Ovary (tissue), 9 donors: ENCODE measurements around the gene TPSD1. TPM values are rescaled to one million over a fixed set of nuclear protein-coding genes. Genes with fewer than 3 reads are reported as not detected.

Experiments used
- DNase-seq, 5 donors: peaks; one replicate each; pipeline ENCODE4 v3.0.0-alpha.2; 2019 to 2020
- H3K27ac ChIP-seq, 2 donors: fragments of 200-600 bp; one replicate each; pipeline versions ENCODE4 v1.5.1 to v1.8.0; 2019 to 2022
- H3K27me3 ChIP-seq: fragments of 200-600 bp; one replicate; pipeline ENCODE4 v1.8.0; 2022
- H3K36me3 ChIP-seq: fragments of 200-600 bp; sonication (generic); one replicate; pipeline ENCODE4 v1.5.1; 2019
- H3K4me1 ChIP-seq: one replicate; pipeline ENCODE4 v1.8.1; 2013; ENCODE audit warnings: mild to moderate bottlenecking, moderate library complexity; ENCODE audit not compliant: insufficient read depth
- H3K4me3 ChIP-seq: fragments of 200-600 bp; sonication (generic); one replicate; pipeline ENCODE4 v1.5.1; 2017
- H3K9me3 ChIP-seq, 2 donors: fragments of 200-600 bp in 1 of 2; sonication (generic) in 1 of 2; one replicate each; pipeline versions ENCODE4 v1.5.1 to v1.8.1; 2013 to 2019; ENCODE audit warnings: mild to moderate bottlenecking in 1 of 2, moderate library complexity in 1 of 2
- CTCF ChIP-seq, 3 donors: fragments of 450-650 bp in 2 of 3; fragments of 200-600 bp in 1 of 3; IDR thresholded peaks; one replicate each; pipeline versions ENCODE4 v1.5.1 to v1.8.0; 2016 to 2022; ENCODE audit warnings: antibody characterized with exemption in 3 of 3, mild to moderate bottlenecking in 1 of 3
- EP300 ChIP-seq: sonication (generic); formaldehyde crosslinking; IDR thresholded peaks from one replicate; pipeline ENCODE4 v1.6.1; 2017; ENCODE audit warnings: antibody characterized with exemption
- POLR2A ChIP-seq: fragments of 450-650 bp; IDR thresholded peaks from one replicate; pipeline ENCODE4 v1.6.1; 2017; ENCODE audit warnings: antibody characterized with exemption, mild to moderate bottlenecking, moderate library complexity
- WGBS, 3 donors: extraction: QIAGEN DNeasy Blood & Tissue Kit in 1 of 3; methylation state at CpG; one replicate each; pipeline versions ENCODE4 v1.1.5 to v1.1.7; 2013 to 2017; 5-methylcytosine and 5-hydroxymethylcytosine counted together
- intact Hi-C, 4 donors: fragments of 100-400 bp; cut with DNase I; formaldehyde crosslinking; loops; one replicate each; pipeline versions ENCODE4 v1.11.0 to v1.15.1; 2022 to 2023
- polyA plus RNA-seq, 2 donors: library from polyadenylated mRNA; stranded (reverse); fragments of 200-250 nt in 1 of 2; fragments of 350-450 nt in 1 of 2; fragmentation: Illumina TruSeq in 1 of 2; extraction: RNeasy Lipid Tissue Mini Kit (QIAGEN cat#74804) in 1 of 2; gene quantifications; one replicate each; pipeline ENCODE4 v1.2.3, GENCODE V29; 2013 to 2014
- total RNA-seq, 7 donors: library from RNA; depleted of rRNA in 2 of 7; stranded (reverse); fragments of >200 nt in 2 of 7; fragmentation: NEBNext Ultra II Directional in 3 of 7; extraction: Animal tissue kit (Norgen Biotek cat#: 25700) in 3 of 7; gene quantifications; one replicate each; pipeline versions ENCODE4 v1.1.0 to v1.2.4, GENCODE V29; 2016 to 2023
- donor health status: DM: no; HTN: no; CAD: no; lungs with moderate emphysema.
- donor health status: DM: no; HTN: no; CAD: no.
- donor health status: Bipolar disorder and iron deficiency.
- donor health status: DM: yes; HTN: yes; CAD: no.
- donor health status: DM: no; HTN: no; CAD: no.
- donor health status: DM: yes; HTN: yes; CAD: no.

TPSD1 gene
- total and polyA plus RNA-seq, 9 donors, result 0.23 to 0.69 (median 0.60) TPM; not detected in 5

- no peaks in the 10 kb centered on the region for H3K27me3 ChIP-seq
- no peaks in the 10 kb centered on the region for H3K9me3 ChIP-seq
- TF ChIP-seq CTCF (IDR thresholded peaks at IDR 0.05), result no peak
- TF ChIP-seq POLR2A, result no peak
- no peak for TF ChIP-seq EP300
- no peaks in the 10 kb centered on the region for H3K4me1 ChIP-seq
- DNase-seq, result no peak
- 72 to 84% (median 79%) methylated on average over 5 to 9 of the region's 9 CpGs for WGBS, 3 donors
- H3K27ac ChIP-seq, result no peak overlapping the region
- intact Hi-C loops, result no loop called here
- no peak overlapping the region for H3K4me3 ChIP-seq
- no peaks in the 10 kb centered on the region for H3K36me3 ChIP-seq
Measured at GRCh38 chr16:1262846-1263221, 7.0 kb downstream of the TPSD1 start.

- H3K27me3 ChIP-seq, result no peaks in the 10 kb centered on the region
- H3K36me3 ChIP-seq, result no peaks in the 10 kb centered on the region
- intact Hi-C loops, result no loop called here
- no peak for TF ChIP-seq EP300
- TF ChIP-seq CTCF (IDR thresholded peaks at IDR 0.05), result no peak
- no peak for TF ChIP-seq POLR2A
- no peaks in the 10 kb centered on the region for H3K9me3 ChIP-seq
- H3K4me3 ChIP-seq, result no peak overlapping the region
- 45 to 61% (median 55%) methylated on average over 9 to 15 of the region's 15 CpGs for WGBS, 3 donors
- H3K4me1 ChIP-seq, result no peaks in the 10 kb centered on the region
- H3K27ac ChIP-seq, result no peak overlapping the region
- no peak for DNase-seq
Measured at GRCh38 chr16:1263591-1264344, 7.9 kb downstream of the TPSD1 start.

- Histone ChIP-seq H3K36me3 (no peaks in the 10 kb centered on the region), H3K4me3 (no peak overlapping the region), H3K9me3 (no peaks in the 10 kb centered on the region), H3K27ac (no peak overlapping the region), H3K4me1 (no peaks in the 10 kb centered on the region), H3K27me3 (no peaks in the 10 kb centered on the region)
- no peak for TF ChIP-seq EP300
- TF ChIP-seq CTCF (IDR thresholded peaks at IDR 0.05), result no peak
- intact Hi-C loops, result no loop called here
- DNase-seq, result no peak
- 81 to 94% (median 87%) methylated on average over 16 of the region's 16 CpGs for WGBS, 3 donors
Measured at GRCh38 chr16:1264345-1265089, 8.6 kb downstream of the TPSD1 start.

- no peaks in the 10 kb centered on the region for H3K27me3 ChIP-seq
- no peak for TF ChIP-seq CTCF (IDR thresholded peaks at IDR 0.05)
- no peak for TF ChIP-seq POLR2A
- TF ChIP-seq EP300, result no peak
Measured at GRCh38 chr16:1265090-1265630, 9.3 kb downstream of the TPSD1 start.

More at GRCh38 chr16:1265090-1265630, 9.3 kb downstream of the TPSD1 start:
- H3K36me3 ChIP-seq, result no peaks in the 10 kb centered on the region
- H3K9me3 ChIP-seq, result no peaks in the 10 kb centered on the region
- DNase-seq, result no peak
- WGBS, 3 donors, result 48 to 57% (median 57%) methylated on average over 13 of the region's 13 CpGs
- no peak overlapping the region for H3K4me3 ChIP-seq
- H3K27ac ChIP-seq, result no peak overlapping the region
- intact Hi-C loops, result no loop called here
- no peaks in the 10 kb centered on the region for H3K4me1 ChIP-seq
